Measurements from ENCODE around the gene SDCCAG8. TPM values are rescaled to one million over a fixed set of nuclear protein-coding genes. Genes with fewer than 3 reads are reported as not detected.

SDCCAG8 gene
- total and polyA plus RNA-seq, 4 donors = 8.5 to 25.8 (median 17.5) TPM

- H3K36me3 ChIP-seq (ENCODE audit: control insufficient read depth in 4 of 4, insufficient read depth in 3 of 4, low read depth in 1 of 4, low read length in 3 of 4) = peaks cover 0 to 2% (median under 1%) of the 10 kb centered on the region in 4 donors
- peaks cover 0 to 6% (median 3%) of the 10 kb centered on the region in 4 donors for H3K4me1 ChIP-seq (ENCODE audit: control insufficient read depth in 4 of 4, insufficient read depth in 4 of 4, low read length in 3 of 4)
- no peak overlapping the region for H3K9ac ChIP-seq (ENCODE audit: low read depth in 1 of 2, low read length in 2 of 2)
- no peaks in the 10 kb centered on the region for H3K9me3 ChIP-seq (ENCODE audit: control insufficient read depth in 4 of 4, low read length in 3 of 4)
- no peak for TF ChIP-seq MAX (IDR thresholded peaks at IDR 0.05)
- TF ChIP-seq YY1 (IDR thresholded peaks at IDR 0.05) = no peak
- TF ChIP-seq ZBTB33 (IDR thresholded peaks at IDR 0.05) = no peak
- TF ChIP-seq RAD21 (IDR thresholded peaks at IDR 0.05) = no peak
- no peak for TF ChIP-seq FOXA1 (IDR thresholded peaks at IDR 0.05)
- no peak for TF ChIP-seq REST (IDR thresholded peaks at IDR 0.05)
- TF ChIP-seq GABPA (IDR thresholded peaks at IDR 0.05 in 1 of 2, conservative IDR thresholded peaks at IDR 0.05 in 1 of 2) = no peak
- TF ChIP-seq TAF1 (conservative IDR thresholded peaks at IDR 0.05) = no peak
- no peak for TF ChIP-seq FOXA2 (IDR thresholded peaks at IDR 0.05)
- TF ChIP-seq EGR1 (IDR thresholded peaks at IDR 0.05; ENCODE audit: low read depth in 2 of 2) = no peak
- no peak for TF ChIP-seq NR2F2 (IDR thresholded peaks at IDR 0.05)
- no peak for TF ChIP-seq CTCF (IDR thresholded peaks at IDR 0.05; ENCODE audit: low read depth, low read length, missing input control)
- no peak for TF ChIP-seq ATF3 (IDR thresholded peaks at IDR 0.05)
- H3K27me3 ChIP-seq (ENCODE audit: control insufficient read depth in 4 of 4, insufficient read depth in 4 of 4, low read length in 3 of 4) = no peaks in the 10 kb centered on the region
- H3K4me3 ChIP-seq (ENCODE audit: low read depth in 1 of 3, low read length in 3 of 3) = no peak overlapping the region
- H3K27ac ChIP-seq (ENCODE audit: low read depth in 1 of 2, low read length in 2 of 2) = no peak overlapping the region
- DNase-seq (ENCODE audit: low spot score) = no peak
- 97% methylated on average over 7 of the region's 7 CpGs for WGBS
These were observed 150.6 kb downstream of the SDCCAG8 start for GRCh38 chr1:243406424-243406823.

- H3K9me3 ChIP-seq (ENCODE audit: control insufficient read depth in 4 of 4, low read length in 3 of 4) = no peaks in the 10 kb centered on the region
- H3K9ac ChIP-seq (ENCODE audit: low read depth in 1 of 2, low read length in 2 of 2) = no peak overlapping the region
- no peaks in the 10 kb centered on the region for H3K27me3 ChIP-seq (ENCODE audit: control insufficient read depth in 4 of 4, insufficient read depth in 4 of 4, low read length in 3 of 4)
- H3K4me3 ChIP-seq (ENCODE audit: low read depth in 1 of 3, low read length in 3 of 3) = no peak overlapping the region
- DNase-seq (ENCODE audit: low spot score) = no peak
- H3K27ac ChIP-seq (ENCODE audit: low read depth in 1 of 2, low read length in 2 of 2) = no peak overlapping the region
- 79% methylated on average over 3 of the region's 3 CpGs for WGBS
- H3K36me3 ChIP-seq (ENCODE audit: control insufficient read depth in 4 of 4, insufficient read depth in 3 of 4, low read depth in 1 of 4, low read length in 3 of 4) = peaks cover 0 to 2% (median under 1%) of the 10 kb centered on the region in 4 donors
- TF ChIP-seq TAF1 (conservative IDR thresholded peaks at IDR 0.05) (no peak), FOXA2 (IDR thresholded peaks at IDR 0.05) (no peak), RAD21 (IDR thresholded peaks at IDR 0.05) (no peak), ATF3 (IDR thresholded peaks at IDR 0.05) (no peak), GABPA (IDR thresholded peaks at IDR 0.05 in 1 of 2, conservative IDR thresholded peaks at IDR 0.05 in 1 of 2) (no peak), SP1 (IDR thresholded peaks at IDR 0.05) (no peak), EGR1 (IDR thresholded peaks at IDR 0.05; ENCODE audit: low read depth in 2 of 2) (no peak)
- H3K4me1 ChIP-seq (ENCODE audit: control insufficient read depth in 4 of 4, insufficient read depth in 4 of 4, low read length in 3 of 4) = peaks cover 0 to 7% (median 5%) of the 10 kb centered on the region in 4 donors
These were observed 151.6 kb downstream of the SDCCAG8 start for GRCh38 chr1:243407284-243408018.
